OCI-LY3 (cell line): ENCODE measurements around the gene BMERB1.

Experiments used
- CTCF ChIP-seq: fragments of 200-600, 300-600 bp; sonication (generic); IDR thresholded peaks from 2 replicates; pipeline ENCODE4 v1.5.1; 2014; ENCODE audit warnings: antibody characterized with exemption, low read length, low read depth
- EZH2phosphoT487 ChIP-seq: fragments of 200-600 bp; shearing (Covaris generic); IDR thresholded peaks from 2 replicates; pipeline ENCODE4 v1.6.1; 2018; ENCODE audit warnings: antibody characterized with exemption, mixed run types, low read depth

GRCh38 chr16:15592324-15592723 is 157.9 kb downstream of the BMERB1 start:
- no peak for TF ChIP-seq CTCF
- TF ChIP-seq EZH2phosphoT487, result no peak
